Stimulated activated CD4-positive, alpha-beta T cell treated with anti-CD3 and anti-CD28 coated beads, Interleukin-4, amount 100 ng/mL, for 4 hours (primary cell): Measurements from ENCODE around the gene CLK4.
A peak's percentile ranks its signal among the peaks of the same experiment; 100 is the strongest.

Source experiments
- DNase-seq, 2 experiments: peaks; one replicate each; pipeline ENCODE4 v3.0.0-alpha.2; 2020

The CLK4 gene

GRCh38 chr5:178585421-178585820, 41.4 kb downstream of the CLK4 start:
- peak; percentile 29 to 39 for DNase-seq

- DNase-seq = no peak
These were observed 43.6 kb downstream of the CLK4 start for GRCh38 chr5:178583279-178583678.

GRCh38 chr5:178582291-178582690, 44.6 kb downstream of the CLK4 start:
- DNase-seq = no peak

- no peak for DNase-seq
These were observed 45.2 kb downstream of the CLK4 start for GRCh38 chr5:178581621-178582020.

- no peak for DNase-seq
These were observed 46.4 kb downstream of the CLK4 start for GRCh38 chr5:178580271-178580955.

- DNase-seq = no peak
These were observed 48.9 kb downstream of the CLK4 start for GRCh38 chr5:178577944-178578343.

GRCh38 chr5:178577376-178577839, 49.4 kb downstream of the CLK4 start:
- DNase-seq = no peak

- no peak for DNase-seq
These were observed 50.1 kb downstream of the CLK4 start for GRCh38 chr5:178576591-178577351.

GRCh38 chr5:178573216-178573615, 53.6 kb downstream of the CLK4 start:
- no peak for DNase-seq

- DNase-seq = no peak
These were observed 54.2 kb downstream of the CLK4 start for GRCh38 chr5:178572617-178573016.

- no peak for DNase-seq
These were observed 57.4 kb downstream of the CLK4 start for GRCh38 chr5:178569485-178569884.

GRCh38 chr5:178564811-178565550, 61.9 kb downstream of the CLK4 start:
- no peak for DNase-seq

- no peak for DNase-seq
These were observed 62.5 kb downstream of the CLK4 start for GRCh38 chr5:178564397-178564796.

GRCh38 chr5:178563621-178564020, 63.2 kb downstream of the CLK4 start:
- DNase-seq = no peak

GRCh38 chr5:178561746-178562264, 65.0 kb downstream of the CLK4 start:
- DNase-seq = no peak

- no peak for DNase-seq
These were observed 65.9 kb downstream of the CLK4 start for GRCh38 chr5:178560911-178561310.

- no peak for DNase-seq
These were observed 69.4 kb downstream of the CLK4 start for GRCh38 chr5:178557416-178557815.

GRCh38 chr5:178555771-178556211, 71.1 kb downstream of the CLK4 start:
- DNase-seq = no peak

GRCh38 chr5:178555005-178555404, 71.8 kb downstream of the CLK4 start:
- no peak for DNase-seq

- no peak for DNase-seq
These were observed 72.5 kb downstream of the CLK4 start for GRCh38 chr5:178554311-178554710.

GRCh38 chr5:178553517-178553916, 73.3 kb downstream of the CLK4 start:
- DNase-seq = no peak
